Measurements from ENCODE around the gene LMTK3.

The LMTK3 gene

DNA sequence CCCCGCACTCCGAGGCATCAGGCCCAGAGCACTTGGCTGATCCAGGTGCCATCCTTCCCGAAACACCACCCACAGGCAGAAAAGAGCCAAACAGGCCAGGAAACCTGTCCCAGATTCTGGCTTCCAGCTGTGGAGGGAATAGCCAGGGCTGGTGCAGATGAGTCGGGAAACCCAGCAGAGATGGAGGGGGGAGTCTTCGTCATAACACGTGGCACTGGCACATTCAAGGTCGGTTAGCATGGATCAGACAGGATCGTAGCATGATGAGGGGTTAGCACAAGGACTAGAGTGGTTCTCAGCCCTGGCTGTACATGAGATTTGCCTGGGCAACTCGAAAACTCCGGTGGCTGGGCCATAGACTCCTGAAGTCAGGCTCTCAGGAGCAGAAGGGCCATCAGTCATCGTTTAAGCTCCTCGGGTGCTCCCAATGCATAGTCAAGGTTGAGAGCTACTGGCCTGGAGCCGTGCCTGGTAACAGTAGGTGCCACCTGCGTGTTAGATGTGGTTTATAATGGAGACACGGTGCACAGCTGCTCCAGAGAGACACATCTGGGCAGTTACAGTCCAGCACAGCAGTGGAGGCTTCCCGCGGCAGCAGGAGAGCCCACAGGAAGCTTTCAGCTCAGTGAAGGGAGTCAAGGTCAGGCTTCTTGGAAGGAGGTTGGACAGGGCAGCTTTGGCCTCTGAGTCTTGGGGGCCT lies 36.1 kb downstream of the LMTK3 start:
- TF ChIP-seq POLR2AphosphoS5 (IDR thresholded peaks at IDR 0.05; ENCODE audit: low read depth) (no peak), SPI1 (IDR thresholded peaks at IDR 0.05; ENCODE audit: borderline replicate concordance, low read depth) (no peak), GABPA (IDR thresholded peaks at IDR 0.05; ENCODE audit: low read depth) (no peak)
- TF ChIP-seq, protein P1, sequence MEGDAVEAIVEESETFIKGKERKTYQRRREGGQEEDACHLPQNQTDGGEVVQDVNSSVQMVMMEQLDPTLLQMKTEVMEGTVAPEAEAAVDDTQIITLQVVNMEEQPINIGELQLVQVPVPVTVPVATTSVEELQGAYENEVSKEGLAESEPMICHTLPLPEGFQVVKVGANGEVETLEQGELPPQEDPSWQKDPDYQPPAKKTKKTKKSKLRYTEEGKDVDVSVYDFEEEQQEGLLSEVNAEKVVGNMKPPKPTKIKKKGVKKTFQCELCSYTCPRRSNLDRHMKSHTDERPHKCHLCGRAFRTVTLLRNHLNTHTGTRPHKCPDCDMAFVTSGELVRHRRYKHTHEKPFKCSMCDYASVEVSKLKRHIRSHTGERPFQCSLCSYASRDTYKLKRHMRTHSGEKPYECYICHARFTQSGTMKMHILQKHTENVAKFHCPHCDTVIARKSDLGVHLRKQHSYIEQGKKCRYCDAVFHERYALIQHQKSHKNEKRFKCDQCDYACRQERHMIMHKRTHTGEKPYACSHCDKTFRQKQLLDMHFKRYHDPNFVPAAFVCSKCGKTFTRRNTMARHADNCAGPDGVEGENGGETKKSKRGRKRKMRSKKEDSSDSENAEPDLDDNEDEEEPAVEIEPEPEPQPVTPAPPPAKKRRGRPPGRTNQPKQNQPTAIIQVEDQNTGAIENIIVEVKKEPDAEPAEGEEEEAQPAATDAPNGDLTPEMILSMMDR (IDR thresholded peaks at IDR 0.05; ENCODE audit: insufficient read depth, low read length) = no peak
- TF ChIP-seq, protein P2, sequence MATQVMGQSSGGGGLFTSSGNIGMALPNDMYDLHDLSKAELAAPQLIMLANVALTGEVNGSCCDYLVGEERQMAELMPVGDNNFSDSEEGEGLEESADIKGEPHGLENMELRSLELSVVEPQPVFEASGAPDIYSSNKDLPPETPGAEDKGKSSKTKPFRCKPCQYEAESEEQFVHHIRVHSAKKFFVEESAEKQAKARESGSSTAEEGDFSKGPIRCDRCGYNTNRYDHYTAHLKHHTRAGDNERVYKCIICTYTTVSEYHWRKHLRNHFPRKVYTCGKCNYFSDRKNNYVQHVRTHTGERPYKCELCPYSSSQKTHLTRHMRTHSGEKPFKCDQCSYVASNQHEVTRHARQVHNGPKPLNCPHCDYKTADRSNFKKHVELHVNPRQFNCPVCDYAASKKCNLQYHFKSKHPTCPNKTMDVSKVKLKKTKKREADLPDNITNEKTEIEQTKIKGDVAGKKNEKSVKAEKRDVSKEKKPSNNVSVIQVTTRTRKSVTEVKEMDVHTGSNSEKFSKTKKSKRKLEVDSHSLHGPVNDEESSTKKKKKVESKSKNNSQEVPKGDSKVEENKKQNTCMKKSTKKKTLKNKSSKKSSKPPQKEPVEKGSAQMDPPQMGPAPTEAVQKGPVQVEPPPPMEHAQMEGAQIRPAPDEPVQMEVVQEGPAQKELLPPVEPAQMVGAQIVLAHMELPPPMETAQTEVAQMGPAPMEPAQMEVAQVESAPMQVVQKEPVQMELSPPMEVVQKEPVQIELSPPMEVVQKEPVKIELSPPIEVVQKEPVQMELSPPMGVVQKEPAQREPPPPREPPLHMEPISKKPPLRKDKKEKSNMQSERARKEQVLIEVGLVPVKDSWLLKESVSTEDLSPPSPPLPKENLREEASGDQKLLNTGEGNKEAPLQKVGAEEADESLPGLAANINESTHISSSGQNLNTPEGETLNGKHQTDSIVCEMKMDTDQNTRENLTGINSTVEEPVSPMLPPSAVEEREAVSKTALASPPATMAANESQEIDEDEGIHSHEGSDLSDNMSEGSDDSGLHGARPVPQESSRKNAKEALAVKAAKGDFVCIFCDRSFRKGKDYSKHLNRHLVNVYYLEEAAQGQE (IDR thresholded peaks at IDR 0.05; ENCODE audit: insufficient replicate concordance, low read depth) = no peak
- H3K4me3 ChIP-seq (replicated peaks; ENCODE audit: insufficient read depth, low read length) = no peak overlapping the region
- H3K27me3 ChIP-seq (ENCODE audit: insufficient read depth, poor library complexity, severe bottlenecking) = no peaks in the 10 kb centered on the region
- no peak for DNase-seq (ENCODE audit: low read depth in 1 of 2, low spot score in 1 of 2)
- no peak overlapping the region for H3K27ac ChIP-seq (replicated peaks)

DNA sequence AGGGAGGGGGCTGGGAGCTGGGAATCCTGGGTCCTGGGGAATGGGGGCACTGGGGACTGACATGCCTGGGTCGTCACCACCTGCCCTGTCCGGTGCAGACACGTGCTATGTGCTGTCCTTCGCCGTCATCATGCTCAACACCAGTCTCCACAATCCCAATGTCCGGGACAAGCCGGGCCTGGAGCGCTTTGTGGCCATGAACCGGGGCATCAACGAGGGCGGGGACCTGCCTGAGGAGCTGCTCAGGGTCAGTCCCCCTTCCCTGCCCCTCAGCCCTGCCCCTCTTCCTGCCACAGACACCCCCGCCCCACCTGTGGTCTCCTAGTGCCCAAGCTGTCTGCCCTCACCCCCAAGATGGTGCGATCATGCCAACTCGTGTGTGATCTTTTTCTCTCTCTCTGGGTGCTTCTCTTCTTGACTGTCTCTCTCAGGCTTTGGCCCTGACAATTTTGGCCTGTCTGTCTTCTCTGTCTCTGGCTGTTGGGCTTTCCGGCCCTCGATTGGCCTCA lies 37.5 kb downstream of the LMTK3 start:
- Histone ChIP-seq H3K4me3 (replicated peaks; ENCODE audit: insufficient read depth, low read length) (no peak overlapping the region), H3K27ac (replicated peaks) (no peak overlapping the region), H3K27me3 (ENCODE audit: insufficient read depth, poor library complexity, severe bottlenecking) (no peaks in the 10 kb centered on the region)
- TF ChIP-seq, protein P1 (IDR thresholded peaks at IDR 0.05; ENCODE audit: insufficient read depth, low read length) = no peak
- TF ChIP-seq SPI1 (IDR thresholded peaks at IDR 0.05; ENCODE audit: borderline replicate concordance, low read depth) (no peak), POLR2AphosphoS5 (IDR thresholded peaks at IDR 0.05; ENCODE audit: low read depth) (no peak), GABPA (IDR thresholded peaks at IDR 0.05; ENCODE audit: low read depth) (no peak)
- TF ChIP-seq, protein P2 (IDR thresholded peaks at IDR 0.05; ENCODE audit: insufficient replicate concordance, low read depth) = no peak
- no peak for DNase-seq (ENCODE audit: low read depth in 1 of 2, low spot score in 1 of 2)

DNA sequence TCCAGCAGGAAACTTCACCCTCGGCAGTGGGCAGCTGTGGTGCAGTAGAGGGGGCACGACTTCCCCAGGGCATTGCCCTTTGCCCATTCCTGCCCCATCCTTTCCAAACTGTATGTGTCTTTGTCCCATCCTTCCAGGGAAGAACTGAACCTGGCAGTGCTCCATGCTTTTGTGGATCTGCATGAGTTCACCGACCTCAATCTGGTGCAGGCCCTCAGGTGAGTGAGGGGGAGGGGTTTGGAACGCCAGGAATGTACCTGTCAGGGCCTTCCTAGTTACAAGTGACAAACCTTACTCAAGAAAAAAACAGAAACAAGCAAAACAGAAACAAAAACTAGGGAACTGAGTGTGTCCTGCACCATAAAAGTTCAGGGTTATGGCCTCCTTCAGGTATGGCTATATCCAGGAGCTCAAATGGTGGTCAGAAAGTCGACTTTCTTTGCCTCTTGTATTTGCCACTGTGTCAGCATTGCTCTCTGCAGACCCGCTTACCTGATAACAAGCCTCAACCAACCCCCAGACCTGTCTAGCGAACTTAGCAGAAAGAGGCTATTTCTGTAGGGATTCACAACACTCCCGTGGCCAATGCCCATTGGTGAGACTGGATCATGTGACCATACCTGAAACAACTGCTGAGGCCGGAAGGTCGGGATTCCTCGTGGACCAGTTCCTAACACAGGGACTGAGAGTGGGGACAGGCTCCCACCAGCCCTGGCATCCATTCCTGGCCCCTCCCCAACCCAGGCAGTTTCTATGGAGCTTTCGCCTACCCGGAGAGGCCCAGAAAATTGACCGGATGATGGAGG lies 38.3 kb downstream of the LMTK3 start:
- Histone ChIP-seq H3K4me3 (replicated peaks; ENCODE audit: insufficient read depth, low read length) (no peak overlapping the region), H3K27me3 (ENCODE audit: insufficient read depth, poor library complexity, severe bottlenecking) (no peaks in the 10 kb centered on the region), H3K27ac (replicated peaks) (no peak overlapping the region)
- TF ChIP-seq, protein P1 (IDR thresholded peaks at IDR 0.05; ENCODE audit: insufficient read depth, low read length) = no peak
- TF ChIP-seq GABPA (IDR thresholded peaks at IDR 0.05; ENCODE audit: low read depth) = no peak
- TF ChIP-seq SPI1 (IDR thresholded peaks at IDR 0.05; ENCODE audit: borderline replicate concordance, low read depth) = no peak
- TF ChIP-seq, protein P2 (IDR thresholded peaks at IDR 0.05; ENCODE audit: insufficient replicate concordance, low read depth) = no peak
- TF ChIP-seq POLR2AphosphoS5 (IDR thresholded peaks at IDR 0.05; ENCODE audit: low read depth) = no peak
- DNase-seq (ENCODE audit: low read depth in 1 of 2, low spot score in 1 of 2) = no peak
